Fibroblast of villous mesenchyme (primary cell): ENCODE measurements around the gene CCDC106. TPM values are rescaled to one million over a fixed set of nuclear protein-coding genes. Genes with fewer than 3 reads are reported as not detected.
A peak's percentile ranks its signal among the peaks of the same experiment; 100 is the strongest.

Experiments
- DNase-seq: peaks from one replicate; pipeline ENCODE4 v3.0.0-alpha.2; 2010; ENCODE audit warnings: low read depth
- H3K4me3 ChIP-seq: 2 replicates; pipeline ENCODE4 v1.5.1; 2011; ENCODE audit warnings: low read depth, mild to moderate bottlenecking, low read length
- total RNA-seq: library from RNA; depleted of rRNA; stranded (reverse); fragments of >200 nt; gene quantifications from 2 replicates; pipeline ENCODE4 v1.2.3, GENCODE V29; 2012
- TF ChIP-seq, protein P1 (sequence below): IDR thresholded peaks from 2 replicates; pipeline ENCODE4 v1.5.1; 2012; ENCODE audit warnings: low read depth, mild to moderate bottlenecking, low read length; ENCODE audit not compliant: insufficient read depth

CCDC106 gene
- total RNA-seq, 1 donor, result 7.8 TPM

DNA sequence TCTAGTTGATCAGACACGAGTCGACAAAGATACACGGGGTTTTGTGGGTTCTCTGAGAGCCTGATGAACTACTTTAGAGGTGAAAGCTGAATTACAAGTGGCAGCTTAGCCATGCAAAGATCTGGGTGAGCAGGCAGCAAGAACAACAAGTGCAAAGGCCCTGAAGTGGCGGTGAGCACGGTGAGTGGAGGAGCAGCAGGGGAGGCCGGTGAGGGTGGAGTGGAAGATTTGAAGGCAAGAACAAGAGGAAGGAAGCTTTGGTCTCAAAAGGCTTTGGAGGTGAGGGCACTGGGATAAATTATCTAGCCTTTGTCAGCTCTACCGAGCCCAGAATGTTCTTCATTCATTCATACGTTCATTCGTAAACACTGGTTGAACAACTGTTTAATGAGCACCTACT is 41.2 kb upstream of the CCDC106 start:
- DNase-seq, result no peak
- H3K4me3 ChIP-seq, result peak overlapping the region; percentile 98
- TF ChIP-seq, protein P1, sequence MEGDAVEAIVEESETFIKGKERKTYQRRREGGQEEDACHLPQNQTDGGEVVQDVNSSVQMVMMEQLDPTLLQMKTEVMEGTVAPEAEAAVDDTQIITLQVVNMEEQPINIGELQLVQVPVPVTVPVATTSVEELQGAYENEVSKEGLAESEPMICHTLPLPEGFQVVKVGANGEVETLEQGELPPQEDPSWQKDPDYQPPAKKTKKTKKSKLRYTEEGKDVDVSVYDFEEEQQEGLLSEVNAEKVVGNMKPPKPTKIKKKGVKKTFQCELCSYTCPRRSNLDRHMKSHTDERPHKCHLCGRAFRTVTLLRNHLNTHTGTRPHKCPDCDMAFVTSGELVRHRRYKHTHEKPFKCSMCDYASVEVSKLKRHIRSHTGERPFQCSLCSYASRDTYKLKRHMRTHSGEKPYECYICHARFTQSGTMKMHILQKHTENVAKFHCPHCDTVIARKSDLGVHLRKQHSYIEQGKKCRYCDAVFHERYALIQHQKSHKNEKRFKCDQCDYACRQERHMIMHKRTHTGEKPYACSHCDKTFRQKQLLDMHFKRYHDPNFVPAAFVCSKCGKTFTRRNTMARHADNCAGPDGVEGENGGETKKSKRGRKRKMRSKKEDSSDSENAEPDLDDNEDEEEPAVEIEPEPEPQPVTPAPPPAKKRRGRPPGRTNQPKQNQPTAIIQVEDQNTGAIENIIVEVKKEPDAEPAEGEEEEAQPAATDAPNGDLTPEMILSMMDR, result no peak

- DNase-seq, result no peak
- TF ChIP-seq, protein P1, result no peak
- no peak overlapping the region for H3K4me3 ChIP-seq
These were observed 38.7 kb upstream of the CCDC106 start for GRCh38 chr19:55609326-55609725.

GRCh38 chr19:55611300-55611982 is 36.6 kb upstream of the CCDC106 start:
- no peak overlapping the region for H3K4me3 ChIP-seq
- no peak for DNase-seq
- TF ChIP-seq, protein P1, result no peak

DNA sequence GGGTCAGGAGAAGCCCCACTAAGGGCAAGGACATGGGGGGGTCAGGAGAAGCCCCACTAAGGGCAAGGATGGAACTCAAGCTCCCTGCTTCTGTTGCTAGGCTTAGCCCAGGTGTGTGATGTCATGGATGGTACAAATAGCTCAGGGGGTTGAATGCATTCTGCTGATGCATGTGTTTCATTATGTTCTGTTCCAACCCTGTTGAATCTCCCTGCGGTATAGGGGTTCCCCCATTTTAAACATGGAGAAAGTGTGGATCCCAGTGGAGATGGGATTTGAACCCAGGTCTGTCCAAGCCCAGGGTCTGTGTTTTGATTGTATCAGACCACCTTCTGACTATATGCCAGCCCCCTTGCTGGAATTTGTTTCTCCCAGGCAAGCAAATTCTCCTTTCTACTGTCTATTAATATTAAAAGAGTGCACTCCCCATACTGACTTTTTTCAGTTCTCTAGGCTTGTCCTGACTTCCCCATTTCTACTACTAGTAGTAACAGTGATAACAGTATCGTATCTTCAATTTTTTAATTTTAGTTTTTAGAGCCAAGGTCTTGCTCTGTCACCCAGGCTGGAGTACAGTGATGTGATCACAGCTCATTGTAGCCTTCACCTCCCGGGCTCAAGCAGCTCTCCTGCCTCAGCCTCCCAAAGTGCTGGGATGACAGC is 35.9 kb upstream of the CCDC106 start:
- TF ChIP-seq, protein P1, result no peak
- DNase-seq, result no peak
- no peak overlapping the region for H3K4me3 ChIP-seq

- no peak overlapping the region for H3K4me3 ChIP-seq
- TF ChIP-seq, protein P1, result no peak
- DNase-seq, result no peak
These were observed 34.6 kb upstream of the CCDC106 start for GRCh38 chr19:55613396-55613795.

GRCh38 chr19:55613930-55614710 is 33.9 kb upstream of the CCDC106 start:
- TF ChIP-seq, protein P1, result no peak

More at GRCh38 chr19:55613930-55614710, 33.9 kb upstream of the CCDC106 start:
- H3K4me3 ChIP-seq, result no peak overlapping the region
- DNase-seq, result no peak
